ENCODE results near the gene HAO2.
"Not testable (repeated sequence)": the region's sequence is repeated elsewhere in the genome, so short reads cannot be mapped to it uniquely, and the experiment has no call there.

The HAO2 gene

DNA sequence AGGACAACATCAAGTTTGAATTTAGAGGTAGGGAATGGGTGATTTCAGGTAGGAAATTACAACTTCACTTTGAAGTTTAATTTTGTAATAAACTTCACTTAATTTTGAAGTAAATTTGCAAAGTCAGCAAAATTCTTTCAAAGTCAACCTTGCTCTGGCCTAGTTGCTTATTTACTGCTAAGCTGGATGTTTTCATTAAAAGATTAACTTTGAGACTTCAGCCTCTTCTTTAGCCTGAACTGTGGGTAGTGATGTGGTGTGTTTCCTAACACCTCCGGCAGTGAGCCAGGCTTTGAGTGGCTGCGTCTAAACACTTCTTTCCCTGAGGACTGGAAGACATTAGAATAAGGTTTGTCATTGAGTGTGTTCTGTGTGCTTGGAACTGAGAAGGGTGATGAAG is at the start of gene HAO2:
Gene HAO2, plus strand, starts transcription at position 232 of the 400 bp plus-strand sequence. CDS start 12,301 bp downstream, outside the sequence.
- DNase-seq, result no peak

- DNase-seq, result no peak
Measured at GRCh38 chr1:119320100-119320499, 48.5 kb upstream of the HAO2 start.

GRCh38 chr1:119321666-119322419 is 46.7 kb upstream of the HAO2 start:
- DNase-seq, result no peak

GRCh38 chr1:119323216-119323982 is 45.2 kb upstream of the HAO2 start:
- no peak for DNase-seq

DNA sequence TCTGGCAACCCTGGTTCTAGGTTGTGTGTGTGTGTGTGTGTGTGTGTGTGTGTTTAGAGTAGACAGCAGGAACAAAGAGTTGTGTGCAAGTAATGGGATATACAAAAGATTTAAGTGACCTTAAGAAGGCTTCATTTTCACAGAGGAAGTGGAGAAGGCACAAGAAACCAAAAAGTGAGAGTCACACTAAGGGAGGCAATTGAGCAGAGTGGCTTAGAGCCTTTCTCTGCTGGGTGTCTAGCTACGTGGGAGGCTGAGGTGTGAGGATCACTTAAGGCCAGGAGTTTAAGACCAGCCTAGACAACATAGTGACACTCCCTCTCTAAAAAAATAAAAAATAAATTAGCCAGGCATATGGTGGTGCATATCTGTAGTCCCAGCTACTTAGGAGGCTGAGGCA is 44.4 kb upstream of the HAO2 start:
- DNase-seq, result no peak

DNA sequence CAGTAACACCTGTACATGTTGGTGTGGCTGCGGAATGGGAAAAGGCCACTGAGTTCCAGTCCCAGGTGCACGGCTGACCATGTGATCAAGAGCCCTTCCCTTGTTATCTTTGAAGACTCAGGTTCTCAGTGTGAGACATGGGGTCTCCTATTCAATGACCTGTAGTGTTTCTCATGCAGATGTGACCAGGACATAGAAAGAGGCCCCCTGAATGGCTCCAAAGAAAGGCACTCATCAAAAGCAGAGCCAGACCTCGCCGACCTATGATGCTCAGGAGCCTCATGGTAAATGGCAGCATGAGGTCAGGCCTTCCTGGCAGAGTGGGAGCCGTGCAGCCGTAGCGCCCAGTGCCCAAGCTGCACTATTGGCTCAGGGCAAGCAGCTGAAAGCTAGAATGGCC is 42.3 kb upstream of the HAO2 start:
- DNase-seq, result no peak

DNA sequence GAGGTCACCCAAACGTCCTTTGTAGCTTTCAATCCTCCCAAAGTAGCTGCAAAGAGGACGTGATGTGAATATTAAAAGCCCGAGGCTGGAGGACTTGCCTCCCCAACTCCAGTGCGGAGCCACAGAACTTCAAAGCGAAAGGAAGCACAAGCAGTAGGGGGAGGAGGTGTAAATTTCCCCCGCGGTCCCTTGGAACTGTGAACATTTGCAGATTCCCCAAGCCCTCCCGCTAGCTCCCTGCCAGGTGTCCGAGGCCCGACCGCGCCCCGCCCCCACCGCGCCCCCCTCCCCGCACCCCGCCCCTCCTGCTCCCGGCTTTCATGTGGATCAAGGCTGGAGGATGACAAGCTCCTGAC is 41.5 kb upstream of the HAO2 start:
- DNase-seq, result no peak

GRCh38 chr1:119327450-119328155 is 41.0 kb upstream of the HAO2 start:
- DNase-seq, result peak; percentile 43

DNA sequence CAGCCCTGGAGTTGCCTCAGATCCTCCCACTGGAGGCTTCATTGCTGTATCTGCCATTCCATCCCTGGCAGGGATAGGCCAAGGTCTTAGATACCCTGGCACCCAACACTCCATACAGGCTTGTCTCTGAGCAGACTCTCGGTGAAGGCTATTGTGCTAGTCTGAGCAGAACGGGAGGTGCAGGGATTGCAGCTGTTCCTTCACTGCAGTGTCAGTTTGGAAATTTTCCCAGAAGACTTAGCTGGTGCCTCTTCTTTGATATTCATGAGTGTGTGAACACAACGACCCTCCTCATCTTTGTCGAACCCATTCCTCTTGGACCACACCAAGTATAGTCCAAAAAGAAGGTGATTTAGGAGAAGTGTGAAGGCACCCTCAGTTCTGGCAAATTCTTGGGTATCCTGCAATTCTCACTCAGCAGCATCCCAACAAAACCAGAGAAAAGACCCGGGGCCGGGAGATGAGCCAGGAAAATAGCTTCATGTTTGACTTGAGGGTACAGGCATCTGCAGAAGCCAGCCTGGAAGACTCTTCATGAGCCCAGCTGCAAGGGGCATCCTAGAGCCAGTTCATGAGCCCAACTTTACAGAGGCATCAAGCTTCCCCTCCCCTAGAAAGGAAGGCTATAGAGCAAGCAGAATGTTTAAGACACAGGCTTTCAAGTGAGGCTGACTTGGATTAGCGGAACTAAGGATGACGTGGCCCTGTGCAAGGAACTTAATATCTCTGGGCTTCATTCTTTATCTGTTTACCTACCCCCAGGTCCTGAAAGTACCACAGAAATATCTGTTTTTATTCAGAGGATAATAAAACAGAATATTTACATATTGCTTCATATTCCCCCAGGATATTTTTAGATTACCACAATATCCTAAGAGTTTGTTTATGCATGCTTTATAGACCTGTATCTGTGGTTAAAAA is 38.8 kb upstream of the HAO2 start:
- no peak for DNase-seq

DNA sequence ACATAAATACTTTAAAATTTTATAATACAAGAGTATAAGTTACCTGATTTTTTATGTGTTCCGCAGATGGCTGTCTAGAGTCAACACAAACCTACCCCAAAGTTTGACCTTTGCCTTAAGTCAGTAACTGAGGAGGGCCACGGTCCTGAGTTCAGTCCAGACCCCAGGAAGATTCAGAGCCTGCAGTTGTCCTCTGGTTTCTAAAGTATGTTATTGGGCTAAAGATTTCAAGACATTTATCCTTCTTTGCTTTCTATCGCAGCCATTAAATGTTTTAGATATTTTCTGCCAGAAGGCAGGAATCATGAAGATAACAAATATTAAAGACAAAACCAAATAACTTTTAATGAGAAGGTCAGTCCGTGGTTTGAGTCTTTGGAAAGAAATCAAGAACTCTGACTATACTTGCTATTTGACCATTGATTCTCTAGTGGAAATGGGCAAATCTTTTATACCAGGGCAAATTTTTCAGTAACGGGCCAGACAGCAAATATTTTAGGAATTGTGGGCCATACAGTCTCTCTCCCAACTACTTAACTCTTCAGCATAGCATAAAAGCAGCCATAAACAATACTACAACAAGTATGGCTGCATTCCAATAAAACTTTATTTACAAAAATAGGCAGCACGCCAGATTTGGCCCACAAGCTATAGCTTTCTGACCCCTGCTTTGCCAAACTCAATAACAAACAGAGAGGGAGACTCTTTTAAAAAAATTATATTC is 38.0 kb upstream of the HAO2 start:
- DNase-seq, result no peak

- no peak for DNase-seq
Measured at GRCh38 chr1:119331190-119331515, 37.4 kb upstream of the HAO2 start.

DNA sequence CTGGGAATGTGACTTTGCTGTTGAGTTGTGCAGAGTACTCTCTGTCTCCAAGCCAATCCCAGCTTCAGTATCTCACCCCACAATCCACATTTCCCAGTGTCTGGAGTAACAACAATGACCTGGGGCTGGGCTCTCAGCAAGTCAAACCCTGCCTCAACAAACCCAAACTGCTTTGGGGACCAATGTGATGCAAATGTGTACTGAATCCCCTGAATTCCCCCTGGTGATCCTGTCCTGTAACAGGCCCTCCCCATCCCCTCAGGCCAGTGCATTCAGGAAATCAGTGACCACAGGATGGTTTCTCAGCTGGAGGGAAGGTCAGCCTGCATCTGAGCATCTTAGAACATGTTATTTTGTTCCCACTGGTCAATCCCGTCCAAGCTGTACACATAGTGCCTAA is 36.7 kb upstream of the HAO2 start:
- no peak for DNase-seq

- no peak for DNase-seq
Measured at GRCh38 chr1:119332622-119333021, 36.0 kb upstream of the HAO2 start.

DNA sequence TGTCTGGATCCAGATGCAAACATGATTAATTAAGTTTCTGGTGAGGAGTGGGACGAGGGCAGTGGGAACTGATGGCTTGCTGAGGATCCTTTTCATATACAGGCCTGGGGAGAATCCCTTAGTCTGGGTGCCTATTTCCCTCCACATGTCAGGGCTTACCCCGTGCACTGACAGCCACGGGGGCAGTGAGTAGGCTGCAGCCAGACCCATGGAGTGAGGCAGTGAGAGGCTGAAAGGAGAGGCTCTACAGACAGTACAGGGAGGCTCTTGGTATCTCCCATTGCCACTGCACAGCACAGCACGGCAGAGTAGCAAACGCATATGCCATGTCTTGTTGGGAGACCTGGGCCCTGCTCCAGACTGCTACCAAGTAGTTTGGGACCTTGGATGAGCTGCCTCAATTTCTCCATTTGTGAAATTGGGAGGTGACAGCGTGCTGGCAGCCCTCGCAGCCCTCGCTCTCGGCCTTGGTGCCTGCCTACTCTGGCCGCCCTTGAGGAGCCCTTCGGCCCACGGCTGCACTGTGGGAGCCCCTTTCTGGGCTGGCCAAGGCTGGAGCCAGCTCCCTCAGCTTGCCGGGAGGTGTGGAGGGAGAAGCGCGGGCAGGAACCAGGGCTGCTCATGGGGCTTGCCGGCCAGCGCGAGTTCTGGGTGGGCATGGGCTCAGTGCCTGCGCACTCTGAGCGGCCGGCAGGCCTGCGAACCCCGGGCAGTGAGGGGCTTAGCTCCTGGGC is 35.3 kb upstream of the HAO2 start:
- no peak for DNase-seq

- not testable (repeated sequence) for DNase-seq
Measured at GRCh38 chr1:119333897-119334250, 34.7 kb upstream of the HAO2 start.

GRCh38 chr1:119336848-119337247 is 31.7 kb upstream of the HAO2 start:
- DNase-seq, result no peak

DNA sequence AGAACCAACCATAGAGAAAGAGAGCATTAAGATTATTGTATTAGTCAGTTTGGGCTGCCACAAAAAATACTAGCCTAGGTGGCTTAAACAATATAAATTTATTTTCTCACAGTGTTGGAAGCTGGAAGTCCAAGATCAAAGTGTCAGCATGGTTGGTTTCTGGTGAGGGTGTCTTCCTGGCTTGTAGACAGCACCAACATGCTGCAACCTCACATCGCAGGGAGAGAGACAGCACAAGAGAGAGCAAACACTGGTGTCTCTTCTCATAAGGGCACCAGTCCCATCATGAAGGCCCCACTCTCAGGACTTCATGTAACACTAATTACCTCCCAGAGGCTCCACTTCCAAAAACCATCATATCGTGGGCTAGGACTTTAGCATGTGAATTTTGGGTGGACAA is 30.6 kb upstream of the HAO2 start:
- no peak for DNase-seq

DNA sequence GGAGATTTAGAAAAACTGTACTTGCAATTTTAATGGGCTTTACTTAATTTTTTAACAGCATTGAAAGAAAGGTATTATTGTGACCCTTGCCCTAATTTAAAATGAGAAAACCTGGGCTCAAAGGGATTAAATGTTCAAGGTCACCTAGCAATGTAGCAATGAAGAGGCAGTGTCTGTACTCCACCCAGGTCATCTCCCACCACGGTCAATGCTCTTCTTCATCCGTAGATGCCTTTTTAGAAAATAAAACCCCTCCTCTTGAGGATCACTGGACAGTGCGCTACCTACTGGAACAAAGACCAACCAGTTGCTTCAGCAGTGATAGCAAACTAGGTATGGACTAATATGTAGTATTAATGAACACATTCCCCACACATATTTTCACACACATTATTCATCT is 29.8 kb upstream of the HAO2 start:
- DNase-seq, result no peak

DNA sequence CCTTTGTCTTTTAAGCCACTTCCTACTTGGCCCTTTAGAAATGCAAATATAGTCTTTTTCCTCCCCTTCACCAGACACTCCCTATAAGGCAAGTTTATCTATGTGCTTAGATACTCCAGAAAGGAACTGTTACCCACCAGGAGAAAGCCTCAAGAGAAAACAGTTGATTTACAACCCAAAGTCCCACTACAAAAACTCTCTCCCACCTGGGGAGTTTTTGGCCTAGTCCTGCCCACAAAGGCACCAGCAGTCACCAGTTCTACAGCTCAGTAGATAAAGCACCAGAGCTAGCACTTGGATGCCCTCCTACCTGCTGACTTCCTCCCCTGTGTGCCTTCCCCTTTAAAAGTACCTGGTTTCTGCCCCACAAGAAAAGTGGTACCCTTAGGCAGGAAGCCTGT is 27.7 kb upstream of the HAO2 start:
- no peak for DNase-seq

DNA sequence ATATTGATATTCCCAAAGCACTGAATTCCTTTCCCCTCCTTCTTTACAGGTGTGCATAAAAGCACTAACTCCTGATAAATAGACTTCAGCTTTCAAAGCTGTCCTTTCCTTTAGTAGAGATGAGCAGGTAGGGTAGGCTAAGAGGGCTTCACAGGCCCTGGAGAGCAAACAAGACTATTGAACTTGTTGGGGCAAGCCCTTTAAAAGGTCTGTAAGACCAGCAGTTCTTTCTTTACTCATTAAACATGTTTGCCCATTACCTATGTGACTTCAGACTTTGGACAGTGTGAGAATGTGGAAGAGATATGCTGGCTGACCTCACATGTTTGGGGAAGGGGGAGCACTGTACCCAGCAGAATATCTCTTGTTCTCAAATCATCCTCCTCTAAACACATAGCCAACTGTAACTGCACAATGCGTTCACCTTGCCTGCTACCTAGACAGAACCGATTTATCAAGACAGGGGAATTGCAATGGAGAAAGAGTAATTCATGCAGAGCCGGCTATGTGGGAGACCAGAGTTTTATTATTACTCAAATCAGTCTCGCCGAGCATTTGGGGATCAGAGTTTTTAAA is 27.1 kb upstream of the HAO2 start:
- DNase-seq, result no peak

DNA sequence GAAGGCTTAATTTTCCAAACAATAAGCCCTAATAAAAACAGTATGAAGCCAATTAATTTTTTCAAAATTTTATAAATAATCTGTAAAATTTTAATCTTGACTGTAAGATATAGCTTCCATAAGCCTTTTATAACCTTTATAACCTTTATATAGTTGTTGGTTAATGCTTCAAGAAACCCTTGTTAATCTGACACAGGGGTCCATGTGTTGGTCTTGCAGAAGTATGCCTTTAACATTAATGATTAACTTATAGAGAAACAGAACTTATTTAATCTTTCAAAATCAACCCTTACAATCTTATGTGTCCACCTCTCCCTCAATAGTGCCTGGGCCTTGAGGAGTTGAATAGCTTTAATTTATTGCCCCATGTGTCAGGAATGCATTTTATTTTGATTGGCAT is 23.2 kb upstream of the HAO2 start:
- DNase-seq, result no peak

Data from stimulated activated CD4-positive, alpha-beta T cell treated with anti-CD3 and anti-CD28 coated beads, Interleukin-4, amount 100 ng/mL, for 1 hour (primary cell).